GM12878 (cell line): Measurements from ENCODE around the gene ARHGEF37. TPM values are rescaled to one million over a fixed set of nuclear protein-coding genes. Genes with fewer than 3 reads are reported as not detected.

Source experiments
- BMI1 ChIP-seq: fragments of 450-650 bp; IDR thresholded peaks from 2 replicates; pipeline ENCODE4 v1.6.1; 2016; ENCODE audit warnings: mild to moderate bottlenecking, moderate library complexity, borderline replicate concordance
- EED ChIP-seq: sonication (generic); IDR thresholded peaks from 2 replicates; pipeline ENCODE4 v1.6.1; 2016; ENCODE audit warnings: antibody characterized with exemption, low read depth
- HDAC2 ChIP-seq: fragments of 200-600 bp; sonication (generic); IDR thresholded peaks from 2 replicates; pipeline ENCODE4 v1.6.1; 2017
- KLF5 ChIP-seq: fragments of 450-650 bp; IDR thresholded peaks from 2 replicates; pipeline ENCODE4 v1.6.1; 2014; ENCODE audit warnings: mild to moderate bottlenecking; ENCODE audit not compliant: partially characterized antibody
- MAX ChIP-seq: IDR thresholded peaks from 2 replicates; pipeline ENCODE4 v1.6.1; 2012; ENCODE audit warnings: low read depth, low read length, improper control_type of control experiment
- MEF2B ChIP-seq: fragments of 450-650 bp; IDR thresholded peaks from 2 replicates; pipeline ENCODE4 v1.6.1; 2018; ENCODE audit warnings: mild to moderate bottlenecking, moderate library complexity; ENCODE audit not compliant: partially characterized antibody, poor library complexity, severe bottlenecking
- NR2C1 ChIP-seq: fragments of 450-650 bp; IDR thresholded peaks from 2 replicates; pipeline ENCODE4 v1.6.1; 2017; ENCODE audit warnings: antibody characterized with exemption, mild to moderate bottlenecking, moderate library complexity
- YY1 ChIP-seq: IDR thresholded peaks from 2 replicates; pipeline ENCODE4 v1.6.1; 2011; ENCODE audit warnings: low read depth, mild to moderate bottlenecking, low read length
- ZNF592 ChIP-seq: fragments of 450-650 bp; IDR thresholded peaks from 2 replicates; pipeline ENCODE4 v1.6.1; 2017; ENCODE audit warnings: mild to moderate bottlenecking, moderate library complexity
- polyA plus RNA-seq, 11 experiments: library from polyadenylated mRNA; depleted of rRNA in 4 of 11; unstranded in 6 of 11; stranded (reverse) in 5 of 11; fragments of >200 nt; fragmentation: Nextera tagmentation in 4 of 11; fragmentation: Illumina TruSeq in 1 of 11; extraction: Ambion mirVana in 4 of 11; extraction: Trizol in 1 of 11; gene quantifications; 1 replicate in 1 of 11; 2 replicates in 10 of 11; pipeline versions ENCODE4 v1.2.1 to v1.2.3, GENCODE V29; 2011 to 2016; ENCODE audit warnings: inconsistent platforms in 2 of 11, missing spikeins in 2 of 11, low read depth in 1 of 11
- total RNA-seq, 4 experiments: library from RNA; depleted of rRNA in 3 of 4; stranded (reverse); fragments of >200 nt in 3 of 4; fragmentation: Illumina TruSeq in 1 of 4; extraction: Trizol in 1 of 4; gene quantifications; 2 replicates each; pipeline versions ENCODE4 v1.2.1 to v1.2.3, GENCODE V29; 2013 to 2021
- TF ChIP-seq, protein P1 (sequence below): IDR thresholded peaks from 2 replicates; pipeline ENCODE4 v1.6.1; 2011; ENCODE audit warnings: mild to moderate bottlenecking, low read depth, low read length, moderate library complexity; ENCODE audit not compliant: insufficient replicate concordance
- TF ChIP-seq, protein P2 (sequence below): fragments of 450-650 bp; IDR thresholded peaks from 2 replicates; pipeline ENCODE4 v1.6.1; 2017; ENCODE audit warnings: mild to moderate bottlenecking, moderate library complexity

Gene ARHGEF37
- total and polyA plus RNA-seq, 10 of the 15 experiments (the other 5 are each of a cell fraction or from before 2014, with no cell fraction given): 0.16 to 1.1 (median 0.63) TPM

- TF ChIP-seq ZNF592 (no peak), BMI1 (no peak), MAX (no peak), MEF2B (no peak), HDAC2 (no peak), YY1 (no peak), EED (no peak), NR2C1 (no peak), KLF5 (no peak)
- TF ChIP-seq, protein P1, sequence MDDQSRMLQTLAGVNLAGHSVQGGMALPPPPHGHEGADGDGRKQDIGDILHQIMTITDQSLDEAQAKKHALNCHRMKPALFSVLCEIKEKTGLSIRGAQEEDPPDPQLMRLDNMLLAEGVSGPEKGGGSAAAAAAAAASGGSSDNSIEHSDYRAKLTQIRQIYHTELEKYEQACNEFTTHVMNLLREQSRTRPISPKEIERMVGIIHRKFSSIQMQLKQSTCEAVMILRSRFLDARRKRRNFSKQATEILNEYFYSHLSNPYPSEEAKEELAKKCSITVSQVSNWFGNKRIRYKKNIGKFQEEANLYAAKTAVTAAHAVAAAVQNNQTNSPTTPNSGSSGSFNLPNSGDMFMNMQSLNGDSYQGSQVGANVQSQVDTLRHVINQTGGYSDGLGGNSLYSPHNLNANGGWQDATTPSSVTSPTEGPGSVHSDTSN: no peak
- TF ChIP-seq, protein P2, sequence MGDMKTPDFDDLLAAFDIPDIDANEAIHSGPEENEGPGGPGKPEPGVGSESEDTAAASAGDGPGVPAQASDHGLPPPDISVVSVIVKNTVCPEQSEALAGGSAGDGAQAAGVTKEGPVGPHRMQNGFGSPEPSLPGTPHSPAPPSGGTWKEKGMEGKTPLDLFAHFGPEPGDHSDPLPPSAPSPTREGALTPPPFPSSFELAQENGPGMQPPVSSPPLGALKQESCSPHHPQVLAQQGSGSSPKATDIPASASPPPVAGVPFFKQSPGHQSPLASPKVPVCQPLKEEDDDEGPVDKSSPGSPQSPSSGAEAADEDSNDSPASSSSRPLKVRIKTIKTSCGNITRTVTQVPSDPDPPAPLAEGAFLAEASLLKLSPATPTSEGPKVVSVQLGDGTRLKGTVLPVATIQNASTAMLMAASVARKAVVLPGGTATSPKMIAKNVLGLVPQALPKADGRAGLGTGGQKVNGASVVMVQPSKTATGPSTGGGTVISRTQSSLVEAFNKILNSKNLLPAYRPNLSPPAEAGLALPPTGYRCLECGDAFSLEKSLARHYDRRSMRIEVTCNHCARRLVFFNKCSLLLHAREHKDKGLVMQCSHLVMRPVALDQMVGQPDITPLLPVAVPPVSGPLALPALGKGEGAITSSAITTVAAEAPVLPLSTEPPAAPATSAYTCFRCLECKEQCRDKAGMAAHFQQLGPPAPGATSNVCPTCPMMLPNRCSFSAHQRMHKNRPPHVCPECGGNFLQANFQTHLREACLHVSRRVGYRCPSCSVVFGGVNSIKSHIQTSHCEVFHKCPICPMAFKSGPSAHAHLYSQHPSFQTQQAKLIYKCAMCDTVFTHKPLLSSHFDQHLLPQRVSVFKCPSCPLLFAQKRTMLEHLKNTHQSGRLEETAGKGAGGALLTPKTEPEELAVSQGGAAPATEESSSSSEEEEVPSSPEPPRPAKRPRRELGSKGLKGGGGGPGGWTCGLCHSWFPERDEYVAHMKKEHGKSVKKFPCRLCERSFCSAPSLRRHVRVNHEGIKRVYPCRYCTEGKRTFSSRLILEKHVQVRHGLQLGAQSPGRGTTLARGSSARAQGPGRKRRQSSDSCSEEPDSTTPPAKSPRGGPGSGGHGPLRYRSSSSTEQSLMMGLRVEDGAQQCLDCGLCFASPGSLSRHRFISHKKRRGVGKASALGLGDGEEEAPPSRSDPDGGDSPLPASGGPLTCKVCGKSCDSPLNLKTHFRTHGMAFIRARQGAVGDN: no peak
Measured at GRCh38 chr5:149615976-149616375, 34.7 kb downstream of the ARHGEF37 start (continued).
